H7 (cell line): ENCODE measurements around the gene CNTNAP5. TPM values are rescaled to one million over a fixed set of nuclear protein-coding genes. Genes with fewer than 3 reads are reported as not detected.

ENCODE experiments used
- DNase-seq: peaks from one replicate; pipeline ENCODE4 v3.0.0; 2012
- H3K27me3 ChIP-seq: 2 replicates; pipeline ENCODE4 v1.6.0; 2011; ENCODE audit warnings: mild to moderate bottlenecking, low read length; ENCODE audit not compliant: control insufficient read depth, insufficient read depth
- H3K36me3 ChIP-seq: replicated peaks from 2 replicates; pipeline ENCODE4 v1.5.1; 2011; ENCODE audit warnings: low read length; ENCODE audit not compliant: control insufficient read depth, insufficient read depth
- H3K4me3 ChIP-seq: 2 replicates; pipeline ENCODE4 v1.5.1; 2011; ENCODE audit warnings: low read depth, mild to moderate bottlenecking, control low read depth, low read length, moderate library complexity; ENCODE audit not compliant: insufficient read depth
- total RNA-seq: library from RNA; depleted of rRNA; stranded (reverse); fragments of >200 nt; shearing (Covaris generic); gene quantifications from 2 replicates; pipeline ENCODE4 v1.2.3, GENCODE V29; 2014

CNTNAP5 gene
- total RNA-seq, 1 experiment from 2014 or later, result 0.28 TPM

- H3K36me3 ChIP-seq, result no peaks in the 10 kb centered on the region
- no peak overlapping the region for H3K4me3 ChIP-seq
- DNase-seq, result no peak
- H3K27me3 ChIP-seq, result no peaks in the 10 kb centered on the region
Measured at GRCh38 chr2:124485659-124486058, 460.6 kb downstream of the CNTNAP5 start.

- DNase-seq, result no peak
- no peak overlapping the region for H3K4me3 ChIP-seq
- no peaks in the 10 kb centered on the region for H3K27me3 ChIP-seq
- H3K36me3 ChIP-seq, result no peaks in the 10 kb centered on the region
Measured at GRCh38 chr2:124489686-124490085, 464.6 kb downstream of the CNTNAP5 start.

- DNase-seq, result no peak
- Histone ChIP-seq H3K36me3 (no peaks in the 10 kb centered on the region), H3K27me3 (no peaks in the 10 kb centered on the region), H3K4me3 (no peak overlapping the region)
Measured at GRCh38 chr2:124501575-124502152, 476.6 kb downstream of the CNTNAP5 start.

- no peak for DNase-seq
- Histone ChIP-seq H3K36me3 (no peaks in the 10 kb centered on the region), H3K27me3 (no peaks in the 10 kb centered on the region), H3K4me3 (no peak overlapping the region)
Measured at GRCh38 chr2:124514236-124514635, 489.1 kb downstream of the CNTNAP5 start.

- Histone ChIP-seq H3K36me3 (no peaks in the 10 kb centered on the region), H3K4me3 (no peak overlapping the region), H3K27me3 (no peaks in the 10 kb centered on the region)
- DNase-seq, result no peak
Measured at GRCh38 chr2:124520953-124521352, 495.9 kb downstream of the CNTNAP5 start.

GRCh38 chr2:124523096-124523495 lies 498.0 kb downstream of the CNTNAP5 start:
- no peaks in the 10 kb centered on the region for H3K27me3 ChIP-seq
- H3K4me3 ChIP-seq, result no peak overlapping the region
- H3K36me3 ChIP-seq, result no peaks in the 10 kb centered on the region
- no peak for DNase-seq

- no peak for DNase-seq
- Histone ChIP-seq H3K36me3 (no peaks in the 10 kb centered on the region), H3K4me3 (no peak overlapping the region)
Measured at GRCh38 chr2:124524155-124524915, 499.2 kb downstream of the CNTNAP5 start.

GRCh38 chr2:124526221-124526620 lies 501.1 kb downstream of the CNTNAP5 start:
- DNase-seq, result no peak
- no peaks in the 10 kb centered on the region for H3K36me3 ChIP-seq
- H3K27me3 ChIP-seq, result no peaks in the 10 kb centered on the region
- no peak overlapping the region for H3K4me3 ChIP-seq

More at GRCh38 chr2:124524155-124524915, 499.2 kb downstream of the CNTNAP5 start:
- no peaks in the 10 kb centered on the region for H3K27me3 ChIP-seq

- Histone ChIP-seq H3K4me3 (no peak overlapping the region), H3K27me3 (no peaks in the 10 kb centered on the region), H3K36me3 (no peaks in the 10 kb centered on the region)
- DNase-seq, result no peak
Measured at GRCh38 chr2:124530203-124530602, 505.1 kb downstream of the CNTNAP5 start.

GRCh38 chr2:124533226-124533954 lies 508.3 kb downstream of the CNTNAP5 start:
- no peaks in the 10 kb centered on the region for H3K36me3 ChIP-seq
- DNase-seq, result no peak
- H3K4me3 ChIP-seq, result no peak overlapping the region
- H3K27me3 ChIP-seq, result no peaks in the 10 kb centered on the region

- DNase-seq, result no peak
- Histone ChIP-seq H3K4me3 (no peak overlapping the region), H3K27me3 (no peaks in the 10 kb centered on the region), H3K36me3 (no peaks in the 10 kb centered on the region)
Measured at GRCh38 chr2:124534028-124534427, 508.9 kb downstream of the CNTNAP5 start.

- H3K27me3 ChIP-seq, result no peaks in the 10 kb centered on the region
- no peaks in the 10 kb centered on the region for H3K36me3 ChIP-seq
- no peak for DNase-seq
- no peak overlapping the region for H3K4me3 ChIP-seq
Measured at GRCh38 chr2:124535816-124536215, 510.7 kb downstream of the CNTNAP5 start.

GRCh38 chr2:124536591-124536990 lies 511.5 kb downstream of the CNTNAP5 start:
- H3K4me3 ChIP-seq, result no peak overlapping the region
- H3K36me3 ChIP-seq, result no peaks in the 10 kb centered on the region
- no peaks in the 10 kb centered on the region for H3K27me3 ChIP-seq
- no peak for DNase-seq

- Histone ChIP-seq H3K27me3 (no peaks in the 10 kb centered on the region), H3K36me3 (no peaks in the 10 kb centered on the region), H3K4me3 (no peak overlapping the region)
- DNase-seq, result no peak
Measured at GRCh38 chr2:124538549-124538948, 513.5 kb downstream of the CNTNAP5 start.

- Histone ChIP-seq H3K4me3 (no peak overlapping the region), H3K27me3 (no peaks in the 10 kb centered on the region), H3K36me3 (no peaks in the 10 kb centered on the region)
- DNase-seq, result no peak
Measured at GRCh38 chr2:124540805-124541204, 515.7 kb downstream of the CNTNAP5 start.
